ENCODE data around the gene MROH9.

Gene MROH9

GRCh38 chr1:171062902-171063301 lies 127.6 kb downstream of the MROH9 start:
- TF ChIP-seq CTCF (IDR thresholded peaks at IDR 0.05; ENCODE audit: insufficient read depth, low read length, poor library complexity, severe bottlenecking): no peak
- Histone ChIP-seq H3K27me3 (replicated peaks; ENCODE audit: control insufficient read depth, insufficient read depth, low read length) (no peaks in the 10 kb centered on the region), H3K36me3 (ENCODE audit: control insufficient read depth, insufficient read depth, low read length) (no peaks in the 10 kb centered on the region), H3K4me3 (replicated peaks; ENCODE audit: low read depth, low read length) (no peak overlapping the region)
- DNase-seq (ENCODE audit: extremely low read depth, insufficient read length): no peak

GRCh38 chr1:171075041-171075440 lies 139.7 kb downstream of the MROH9 start:
- no peaks in the 10 kb centered on the region for H3K36me3 ChIP-seq (ENCODE audit: control insufficient read depth, insufficient read depth, low read length)
- no peak overlapping the region for H3K4me3 ChIP-seq (replicated peaks; ENCODE audit: low read depth, low read length)
- no peak for TF ChIP-seq CTCF (IDR thresholded peaks at IDR 0.05; ENCODE audit: insufficient read depth, low read length, poor library complexity, severe bottlenecking)
- no peaks in the 10 kb centered on the region for H3K27me3 ChIP-seq (replicated peaks; ENCODE audit: control insufficient read depth, insufficient read depth, low read length)
- DNase-seq (ENCODE audit: extremely low read depth, insufficient read length): no peak

GRCh38 chr1:171081314-171081753 lies 146.0 kb downstream of the MROH9 start:
- TF ChIP-seq CTCF (IDR thresholded peaks at IDR 0.05; ENCODE audit: insufficient read depth, low read length, poor library complexity, severe bottlenecking): peak; percentile 26
- no peaks in the 10 kb centered on the region for H3K36me3 ChIP-seq (ENCODE audit: control insufficient read depth, insufficient read depth, low read length)
- peaks cover 1% of the 10 kb centered on the region for H3K27me3 ChIP-seq (replicated peaks; ENCODE audit: control insufficient read depth, insufficient read depth, low read length)
- no peak overlapping the region for H3K4me3 ChIP-seq (replicated peaks; ENCODE audit: low read depth, low read length)
- DNase-seq (ENCODE audit: extremely low read depth, insufficient read length): no peak

- DNase-seq (ENCODE audit: extremely low read depth, insufficient read length): no peak
- no peak for TF ChIP-seq CTCF (IDR thresholded peaks at IDR 0.05; ENCODE audit: insufficient read depth, low read length, poor library complexity, severe bottlenecking)
Observed at GRCh38 chr1:171081763-171082201, 146.4 kb downstream of the MROH9 start.

GRCh38 chr1:171082606-171083005 lies 147.3 kb downstream of the MROH9 start:
- no peak for TF ChIP-seq CTCF (IDR thresholded peaks at IDR 0.05; ENCODE audit: insufficient read depth, low read length, poor library complexity, severe bottlenecking)
- Histone ChIP-seq H3K4me3 (replicated peaks; ENCODE audit: low read depth, low read length) (no peak overlapping the region), H3K27me3 (replicated peaks; ENCODE audit: control insufficient read depth, insufficient read depth, low read length) (peaks cover 1% of the 10 kb centered on the region), H3K36me3 (ENCODE audit: control insufficient read depth, insufficient read depth, low read length) (no peaks in the 10 kb centered on the region)
- DNase-seq (ENCODE audit: extremely low read depth, insufficient read length): no peak

More at GRCh38 chr1:171081763-171082201, 146.4 kb downstream of the MROH9 start:
- H3K36me3 ChIP-seq (ENCODE audit: control insufficient read depth, insufficient read depth, low read length): no peaks in the 10 kb centered on the region
- H3K4me3 ChIP-seq (replicated peaks; ENCODE audit: low read depth, low read length): no peak overlapping the region
- peaks cover 1% of the 10 kb centered on the region for H3K27me3 ChIP-seq (replicated peaks; ENCODE audit: control insufficient read depth, insufficient read depth, low read length)

- no peak for TF ChIP-seq CTCF (IDR thresholded peaks at IDR 0.05; ENCODE audit: insufficient read depth, low read length, poor library complexity, severe bottlenecking)
- H3K36me3 ChIP-seq (ENCODE audit: control insufficient read depth, insufficient read depth, low read length): no peaks in the 10 kb centered on the region
- no peak overlapping the region for H3K4me3 ChIP-seq (replicated peaks; ENCODE audit: low read depth, low read length)
- no peak for DNase-seq (ENCODE audit: extremely low read depth, insufficient read length)
- H3K27me3 ChIP-seq (replicated peaks; ENCODE audit: control insufficient read depth, insufficient read depth, low read length): peaks cover 1% of the 10 kb centered on the region
Observed at GRCh38 chr1:171083222-171083621, 147.9 kb downstream of the MROH9 start.
